GM21528 (cell line): ENCODE results near the gene ZBBX.
A peak's percentile ranks its signal among the peaks of the same experiment; 100 is the strongest.
"Not testable (repeated sequence)": the region's sequence is repeated elsewhere in the genome, so short reads cannot be mapped to it uniquely, and the experiment has no call there.

Experiments
- ATAC-seq: cut with Tn5 transposase; IDR thresholded peaks from one replicate; pipeline ENCODE4 v1.9.1; 2021; ENCODE audit warnings: mild to moderate bottlenecking, moderate library complexity; ENCODE audit not compliant: unreplicated experiment, low FRiP score

ZBBX gene

DNA sequence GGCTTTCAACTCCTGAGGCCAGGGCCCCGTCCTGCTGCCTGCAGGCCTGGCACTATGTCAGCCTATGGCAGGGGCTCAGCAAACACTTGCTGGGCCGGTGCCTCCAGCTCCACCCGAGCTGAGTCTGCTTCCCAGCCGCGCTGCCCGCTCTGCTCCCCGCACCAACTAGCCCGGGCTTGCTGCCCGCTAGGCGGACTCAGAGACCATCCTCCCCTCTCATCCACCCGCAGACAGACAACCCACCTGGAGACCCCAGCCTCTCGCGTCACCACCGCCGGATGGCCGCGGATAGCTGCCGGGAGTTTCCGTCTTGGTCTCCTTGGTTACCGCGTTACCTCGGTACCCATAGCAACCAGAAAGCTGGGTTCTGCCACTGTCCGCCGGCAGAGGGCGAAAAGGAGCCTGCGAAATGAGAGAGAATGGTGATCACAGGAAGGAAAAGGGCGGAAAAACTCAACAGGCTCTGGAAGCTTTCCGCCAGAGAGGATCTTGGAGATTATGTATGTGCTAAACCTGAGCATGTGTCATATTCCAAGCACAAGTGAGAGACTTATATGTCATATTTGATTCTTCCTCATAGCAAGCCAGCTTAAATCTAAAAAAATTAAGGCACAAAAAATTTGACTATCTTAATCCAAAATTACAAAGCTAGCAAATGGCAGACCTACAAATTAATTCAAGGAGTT is at the start of gene ZBBX:
TSS of gene ZBBX (minus strand) at position 294 of the 686 bp plus-strand sequence. CDS start 7,396 bp downstream, outside the sequence.
- ATAC-seq, result peak; percentile 100

- ATAC-seq, result not testable (repeated sequence)
Measured at GRCh38 chr3:167426962-167427361, 46.9 kb upstream of the ZBBX start.

GRCh38 chr3:167422396-167422795 is 42.3 kb upstream of the ZBBX start:
- not testable (repeated sequence) for ATAC-seq

- no peak for ATAC-seq
Measured at GRCh38 chr3:167409611-167410010, 29.5 kb upstream of the ZBBX start.

GRCh38 chr3:167406876-167407492 is 26.9 kb upstream of the ZBBX start:
- no peak for ATAC-seq

DNA sequence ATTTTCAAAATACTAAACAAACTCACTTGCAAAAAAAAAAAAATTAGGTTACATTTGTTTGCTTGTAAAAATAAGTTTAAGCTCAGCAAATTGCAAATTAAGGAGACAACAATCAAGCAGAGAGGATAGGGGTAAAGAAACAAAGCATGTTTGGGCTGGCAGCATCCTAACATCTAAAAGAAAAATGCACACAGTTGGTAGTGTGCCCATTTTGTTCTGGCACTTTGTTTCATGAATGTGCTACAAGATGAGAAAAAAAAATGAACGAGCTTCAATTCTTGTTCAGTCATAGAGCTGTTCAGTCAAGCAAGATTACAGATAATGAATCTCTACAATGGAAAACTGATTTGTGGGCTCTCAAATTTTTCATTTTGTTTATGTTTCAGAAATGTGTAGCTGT is 17.7 kb upstream of the ZBBX start:
- ATAC-seq, result no peak

DNA sequence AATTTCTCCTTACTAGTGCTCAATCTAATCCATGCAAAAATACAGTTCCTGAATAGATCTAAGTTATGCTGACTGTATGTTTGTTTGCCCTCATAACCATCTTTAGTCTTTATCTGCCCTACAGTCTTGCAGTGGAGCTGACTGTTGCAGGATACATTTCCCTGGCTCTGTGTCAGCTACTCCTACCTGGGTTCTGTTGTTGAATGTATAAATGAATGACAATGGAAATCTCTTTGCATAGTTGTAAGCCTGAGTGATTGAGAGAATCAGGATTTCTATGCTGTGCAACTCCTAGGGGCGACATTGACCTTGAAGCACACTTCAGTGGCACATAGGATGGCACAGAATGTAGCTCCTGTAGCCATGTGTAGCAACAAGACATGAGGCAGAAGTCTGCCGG is 16.0 kb upstream of the ZBBX start:
- ATAC-seq, result no peak

GRCh38 chr3:167394003-167394402 is 13.9 kb upstream of the ZBBX start:
- no peak for ATAC-seq

GRCh38 chr3:167382155-167382554 is 2.1 kb upstream of the ZBBX start:
- no peak for ATAC-seq

GRCh38 chr3:167375478-167375877 is 4.6 kb downstream of the ZBBX start:
- no peak for ATAC-seq

DNA sequence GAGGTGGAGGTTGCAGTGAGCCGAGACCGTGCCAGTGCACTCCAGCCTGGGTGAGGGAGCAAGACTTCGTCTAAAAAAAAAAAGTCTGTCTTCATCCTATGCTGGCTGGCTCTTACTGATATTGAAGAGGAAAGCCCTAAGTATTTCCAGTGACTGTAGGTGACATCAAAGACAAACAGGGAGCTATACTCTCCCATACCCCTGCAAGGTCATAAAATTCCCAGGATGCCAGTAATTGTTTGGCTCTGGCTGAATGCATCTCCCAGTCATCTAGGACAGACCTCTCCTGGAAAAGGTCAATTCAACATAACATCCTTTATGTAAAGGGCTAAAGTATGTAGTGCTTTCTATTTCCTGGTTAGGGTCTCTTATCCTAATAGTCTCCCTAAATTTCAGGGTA is 8.0 kb downstream of the ZBBX start:
- ATAC-seq, result no peak

GRCh38 chr3:167361948-167362347 is 18.1 kb downstream of the ZBBX start:
- no peak for ATAC-seq

GRCh38 chr3:167361306-167361705 is 18.8 kb downstream of the ZBBX start:
- ATAC-seq, result no peak

- no peak for ATAC-seq
Measured at GRCh38 chr3:167355446-167355845, 24.7 kb downstream of the ZBBX start.

GRCh38 chr3:167354751-167355150 is 25.3 kb downstream of the ZBBX start:
- ATAC-seq, result no peak

DNA sequence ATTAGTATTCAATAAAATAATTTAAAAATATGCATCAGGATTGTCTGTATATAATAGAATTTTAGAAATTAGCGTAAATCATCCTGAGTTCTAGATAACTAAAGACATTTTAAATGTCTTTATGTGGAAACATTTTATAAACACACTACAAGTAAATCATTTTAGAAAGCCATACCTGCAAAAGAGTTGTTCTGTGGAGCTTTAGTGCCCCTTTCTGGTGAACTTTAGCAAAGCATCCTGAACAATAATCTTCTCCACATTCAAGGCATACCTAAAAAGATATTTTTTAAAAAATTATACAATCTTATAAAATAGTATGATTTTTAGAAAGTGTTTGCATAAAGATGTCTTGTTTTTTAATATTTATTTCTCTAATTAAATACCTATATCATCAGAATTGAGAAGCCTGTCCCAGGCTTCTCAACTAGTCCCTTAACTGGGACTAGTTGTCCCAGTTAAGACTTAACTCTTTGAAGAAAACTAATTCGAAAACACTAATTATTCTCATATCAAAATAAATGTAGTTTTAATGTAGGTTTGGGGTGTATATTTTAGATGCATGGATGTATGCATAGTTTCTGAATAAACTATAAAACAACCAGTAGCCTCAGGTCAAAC is 29.7 kb downstream of the ZBBX start:
- no peak for ATAC-seq

DNA sequence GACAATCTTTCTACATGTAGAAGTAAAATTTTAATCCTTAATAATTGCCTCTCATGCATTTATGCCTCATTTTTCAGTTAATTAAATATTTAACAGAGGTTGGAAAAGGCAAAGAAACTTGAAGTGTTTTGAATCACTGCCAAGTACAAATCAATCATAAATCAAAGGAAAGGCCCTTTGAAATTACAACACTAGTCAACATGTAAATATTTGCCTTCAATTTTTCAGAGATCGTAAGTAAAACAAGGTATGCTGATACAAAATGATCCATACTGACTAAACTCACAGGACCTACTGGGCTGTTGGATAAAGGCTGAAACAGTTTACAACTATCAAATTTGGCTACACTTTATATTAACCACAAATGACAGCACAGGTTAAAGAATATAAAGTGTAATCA is 33.9 kb downstream of the ZBBX start:
- ATAC-seq, result no peak

DNA sequence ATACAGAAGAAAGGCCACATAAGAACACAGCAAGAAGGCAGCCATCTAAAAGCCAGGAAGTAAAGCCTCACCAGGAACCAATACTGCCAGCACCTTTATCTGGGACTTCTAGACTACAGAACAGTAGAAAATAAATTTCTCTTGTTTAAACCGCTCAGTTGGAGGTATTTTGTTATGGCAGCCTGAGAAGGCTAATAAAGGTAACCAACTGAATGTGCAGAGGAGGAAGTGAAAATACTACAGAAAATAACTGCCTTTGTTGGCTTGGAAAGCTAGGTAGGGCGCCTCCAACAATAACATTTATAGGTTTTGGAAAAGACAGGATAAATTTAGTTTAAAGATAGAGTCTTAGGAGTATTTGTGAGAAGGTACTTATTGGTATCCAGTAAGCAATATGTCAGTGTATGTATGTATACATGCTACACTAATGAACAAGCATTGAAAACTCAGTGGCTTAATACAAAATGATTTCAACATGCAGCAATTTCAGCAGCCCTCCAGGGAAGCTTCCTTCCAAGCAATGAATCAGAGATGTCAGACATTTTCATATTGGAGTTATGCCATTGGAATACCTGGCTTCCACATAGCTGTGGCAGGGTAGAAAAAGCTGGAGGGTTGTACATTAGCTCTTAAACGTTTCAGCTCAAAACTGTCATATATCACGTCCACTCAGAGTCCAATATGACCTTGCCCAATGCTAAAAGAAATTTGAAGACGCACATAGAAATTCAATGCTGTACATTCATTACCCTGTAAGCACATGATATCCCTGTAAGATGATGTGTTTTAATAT is 48.9 kb downstream of the ZBBX start:
- ATAC-seq, result no peak

DNA sequence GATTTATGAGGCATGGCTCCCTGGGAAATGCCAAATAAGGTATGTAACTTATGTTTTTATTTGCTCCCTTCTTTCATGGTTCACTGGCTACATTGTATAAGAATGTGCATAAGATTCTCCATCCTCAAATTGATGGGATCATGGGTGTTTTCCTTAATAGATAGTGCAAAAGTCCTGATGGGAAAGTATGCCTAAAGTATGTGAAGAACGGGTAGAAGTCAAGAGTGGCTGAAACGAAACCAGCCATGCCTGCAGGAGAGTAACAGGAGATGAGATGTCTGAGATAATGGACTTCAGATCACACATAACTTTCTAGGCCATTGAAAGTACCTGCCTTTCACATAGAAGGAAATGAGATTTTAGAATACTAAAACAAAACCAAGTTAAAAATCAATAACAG is 56.5 kb downstream of the ZBBX start:
- no peak for ATAC-seq

DNA sequence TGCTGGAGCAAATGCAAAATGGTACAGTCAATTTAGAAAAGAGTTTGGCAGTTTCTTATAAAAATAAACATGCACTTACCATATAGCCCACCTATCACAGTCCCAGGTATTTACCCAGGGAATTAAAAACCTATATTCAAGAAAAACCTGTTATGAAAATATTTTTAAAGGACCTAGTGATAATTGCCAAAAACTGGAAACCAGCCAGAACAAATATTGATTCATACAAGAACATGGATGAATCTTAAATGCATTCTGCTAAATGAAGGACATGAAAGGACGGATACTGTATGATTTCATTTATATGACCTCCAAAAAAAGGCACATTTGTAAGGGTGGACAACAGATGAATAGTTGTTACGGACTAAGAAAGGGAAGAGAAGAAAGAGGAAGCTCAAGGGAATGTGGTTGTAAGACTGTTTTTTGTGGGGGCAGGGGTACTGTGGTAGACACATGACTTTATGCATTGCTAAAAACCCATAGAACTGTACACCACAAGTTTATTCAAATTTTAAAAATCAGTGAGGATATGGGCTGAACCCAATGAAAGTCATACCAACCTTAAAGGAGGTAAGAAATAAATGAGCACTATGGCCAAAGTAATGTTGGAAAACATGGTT is 61.0 kb downstream of the ZBBX start:
- ATAC-seq, result no peak

- no peak for ATAC-seq
Measured at GRCh38 chr3:167318306-167318705, 61.8 kb downstream of the ZBBX start.
